ENCODE measurements around the gene CERT1. TPM values are rescaled to one million over a fixed set of nuclear protein-coding genes. Genes with fewer than 3 reads are reported as not detected.

Gene CERT1
- total and polyA plus RNA-seq, 2 donors (not counting 1 experiment from before 2014, with no cell fraction given) = 18.0 to 36.0 TPM

DNA sequence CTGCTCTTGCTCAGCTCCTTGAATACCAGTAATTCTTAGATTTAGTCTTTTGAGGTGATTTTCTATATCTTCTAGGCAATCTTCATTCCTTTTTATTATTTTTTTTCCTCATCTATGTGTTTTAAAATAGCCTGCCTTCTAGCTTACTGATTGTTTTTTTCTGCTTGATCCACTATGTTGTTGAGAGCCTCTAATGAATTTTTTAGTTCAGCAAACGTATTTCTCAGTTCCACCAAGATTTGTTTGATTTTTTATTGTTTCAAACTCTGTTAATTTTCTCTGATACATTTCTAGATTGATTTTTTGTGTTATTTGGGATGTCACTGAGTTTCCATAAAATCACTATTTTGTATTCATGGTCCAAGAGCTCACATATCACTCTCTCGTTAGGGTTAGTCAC, 9.8 kb upstream of the CERT1 start:
- Histone ChIP-seq H3K36me3 (ENCODE audit: control insufficient read depth, insufficient read depth, low read length) (no peaks in the 10 kb centered on the region), H4K20me1 (ENCODE audit: control insufficient read depth, extremely low read depth, insufficient read depth, low read length) (no peaks in the 10 kb centered on the region), H2AFZ (ENCODE audit: low read length) (no peak overlapping the region), H3K4me3 (replicated peaks in 1 of 4; ENCODE audit: control extremely low read depth in 1 of 4, insufficient read depth in 1 of 4, low read depth in 3 of 4, low read length in 4 of 4) (no peak overlapping the region), H3K27ac (ENCODE audit: insufficient read depth, low read length) (no peak overlapping the region), H3K4me2 (ENCODE audit: extremely low read depth, insufficient read depth, low read length) (no peak overlapping the region), H3K9me3 (ENCODE audit: control insufficient read depth, insufficient read depth, low read depth, low read length) (no peaks in the 10 kb centered on the region), H3K9ac (ENCODE audit: insufficient read depth, low read length) (no peak overlapping the region), H3K27me3 (ENCODE audit: control insufficient read depth, insufficient read depth, low read length) (no peaks in the 10 kb centered on the region), H3K79me2 (ENCODE audit: control insufficient read depth, insufficient read depth, low read length) (peaks cover 82% of the 10 kb centered on the region), H3K4me1 (ENCODE audit: control insufficient read depth, extremely low read depth, insufficient read depth, low read length) (peaks cover 2% of the 10 kb centered on the region)
- DNase-seq (ENCODE audit: low read depth in 2 of 2) = no peak
- TF ChIP-seq, protein P1, sequence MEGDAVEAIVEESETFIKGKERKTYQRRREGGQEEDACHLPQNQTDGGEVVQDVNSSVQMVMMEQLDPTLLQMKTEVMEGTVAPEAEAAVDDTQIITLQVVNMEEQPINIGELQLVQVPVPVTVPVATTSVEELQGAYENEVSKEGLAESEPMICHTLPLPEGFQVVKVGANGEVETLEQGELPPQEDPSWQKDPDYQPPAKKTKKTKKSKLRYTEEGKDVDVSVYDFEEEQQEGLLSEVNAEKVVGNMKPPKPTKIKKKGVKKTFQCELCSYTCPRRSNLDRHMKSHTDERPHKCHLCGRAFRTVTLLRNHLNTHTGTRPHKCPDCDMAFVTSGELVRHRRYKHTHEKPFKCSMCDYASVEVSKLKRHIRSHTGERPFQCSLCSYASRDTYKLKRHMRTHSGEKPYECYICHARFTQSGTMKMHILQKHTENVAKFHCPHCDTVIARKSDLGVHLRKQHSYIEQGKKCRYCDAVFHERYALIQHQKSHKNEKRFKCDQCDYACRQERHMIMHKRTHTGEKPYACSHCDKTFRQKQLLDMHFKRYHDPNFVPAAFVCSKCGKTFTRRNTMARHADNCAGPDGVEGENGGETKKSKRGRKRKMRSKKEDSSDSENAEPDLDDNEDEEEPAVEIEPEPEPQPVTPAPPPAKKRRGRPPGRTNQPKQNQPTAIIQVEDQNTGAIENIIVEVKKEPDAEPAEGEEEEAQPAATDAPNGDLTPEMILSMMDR (conservative IDR thresholded peaks at IDR 0.05 in 1 of 2, IDR thresholded peaks at IDR 0.05 in 1 of 2; ENCODE audit: low read depth in 1 of 2, low read length in 2 of 2) = no peak
- TF ChIP-seq EZH2 (IDR thresholded peaks at IDR 0.05; ENCODE audit: low read length, missing control alignments) = no peak

DNA sequence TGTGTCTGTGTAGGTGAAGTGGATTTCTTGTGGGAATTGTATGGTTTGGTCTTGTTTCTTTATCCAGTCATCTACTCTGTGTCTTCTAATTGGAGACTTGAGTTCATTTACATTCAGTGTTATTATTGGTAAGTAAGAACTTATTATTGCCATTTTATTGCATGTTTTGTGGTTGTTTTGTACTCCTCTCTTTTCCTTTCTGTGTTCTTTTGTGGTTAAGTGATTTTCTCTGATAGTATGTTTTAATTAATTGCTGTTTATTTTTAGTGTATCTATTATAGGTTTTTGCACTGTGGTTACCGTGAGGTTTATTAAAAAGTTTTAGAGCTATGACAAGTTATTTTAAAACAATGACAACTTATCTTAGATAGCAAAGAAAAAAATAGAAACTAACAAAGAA, 8.3 kb upstream of the CERT1 start:
- no peaks in the 10 kb centered on the region for H3K9me3 ChIP-seq (ENCODE audit: control insufficient read depth, insufficient read depth, low read depth, low read length)
- no peak overlapping the region for H3K4me3 ChIP-seq (replicated peaks in 1 of 4; ENCODE audit: control extremely low read depth in 1 of 4, insufficient read depth in 1 of 4, low read depth in 3 of 4, low read length in 4 of 4)
- no peaks in the 10 kb centered on the region for H3K36me3 ChIP-seq (ENCODE audit: control insufficient read depth, insufficient read depth, low read length)
- H4K20me1 ChIP-seq (ENCODE audit: control insufficient read depth, extremely low read depth, insufficient read depth, low read length) = no peaks in the 10 kb centered on the region
- no peak overlapping the region for H3K9ac ChIP-seq (ENCODE audit: insufficient read depth, low read length)
- no peak overlapping the region for H3K27ac ChIP-seq (ENCODE audit: insufficient read depth, low read length)
- peaks cover 87% of the 10 kb centered on the region for H3K79me2 ChIP-seq (ENCODE audit: control insufficient read depth, insufficient read depth, low read length)
- no peaks in the 10 kb centered on the region for H3K27me3 ChIP-seq (ENCODE audit: control insufficient read depth, insufficient read depth, low read length)
- no peak for DNase-seq (ENCODE audit: low read depth in 2 of 2)
- H3K4me2 ChIP-seq (ENCODE audit: extremely low read depth, insufficient read depth, low read length) = no peak overlapping the region
- TF ChIP-seq, protein P1 (conservative IDR thresholded peaks at IDR 0.05 in 1 of 2, IDR thresholded peaks at IDR 0.05 in 1 of 2; ENCODE audit: low read depth in 1 of 2, low read length in 2 of 2) = no peak
- no peak for TF ChIP-seq EZH2 (IDR thresholded peaks at IDR 0.05; ENCODE audit: low read length, missing control alignments)
- H3K4me1 ChIP-seq (ENCODE audit: control insufficient read depth, extremely low read depth, insufficient read depth, low read length) = peaks cover 2% of the 10 kb centered on the region
- no peak overlapping the region for H2AFZ ChIP-seq (ENCODE audit: low read length)

DNA sequence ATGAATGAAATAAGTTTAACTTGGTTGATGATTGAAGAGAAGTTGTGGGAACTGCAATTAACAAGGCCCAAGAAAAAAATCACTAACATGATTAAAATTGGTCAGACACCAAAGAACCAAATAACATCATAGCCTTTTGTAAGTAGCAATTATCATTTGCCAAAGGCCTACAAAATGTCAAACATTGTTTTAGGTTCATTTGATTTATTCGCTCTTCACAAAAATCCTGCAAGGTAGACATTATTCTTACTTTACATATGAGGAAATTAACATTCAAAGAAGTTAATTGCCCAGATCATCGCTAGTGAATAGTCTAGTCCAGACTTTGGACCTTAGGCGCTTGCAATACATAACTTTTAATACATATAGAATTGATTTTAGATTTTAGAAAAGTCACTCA, 2.9 kb upstream of the CERT1 start:
- H4K20me1 ChIP-seq (ENCODE audit: control insufficient read depth, extremely low read depth, insufficient read depth, low read length) = no peaks in the 10 kb centered on the region
- no peaks in the 10 kb centered on the region for H3K36me3 ChIP-seq (ENCODE audit: control insufficient read depth, insufficient read depth, low read length)
- H3K4me2 ChIP-seq (ENCODE audit: extremely low read depth, insufficient read depth, low read length) = peak overlapping the region; percentile 83

More for the DNA sequence above, 2.9 kb upstream of the CERT1 start:
- Histone ChIP-seq H2AFZ (ENCODE audit: low read length) (no peak overlapping the region), H3K27ac (ENCODE audit: insufficient read depth, low read length) (no peak overlapping the region), H3K4me1 (ENCODE audit: control insufficient read depth, extremely low read depth, insufficient read depth, low read length) (no peaks in the 10 kb centered on the region), H3K9me3 (ENCODE audit: control insufficient read depth, insufficient read depth, low read depth, low read length) (no peaks in the 10 kb centered on the region), H3K27me3 (ENCODE audit: control insufficient read depth, insufficient read depth, low read length) (no peaks in the 10 kb centered on the region), H3K9ac (ENCODE audit: insufficient read depth, low read length) (no peak overlapping the region), H3K4me3 (replicated peaks in 1 of 4; ENCODE audit: control extremely low read depth in 1 of 4, insufficient read depth in 1 of 4, low read depth in 3 of 4, low read length in 4 of 4) (no peak overlapping the region), H3K79me2 (ENCODE audit: control insufficient read depth, insufficient read depth, low read length) (peaks cover 88% of the 10 kb centered on the region)
- TF ChIP-seq, protein P1 (conservative IDR thresholded peaks at IDR 0.05 in 1 of 2, IDR thresholded peaks at IDR 0.05 in 1 of 2; ENCODE audit: low read depth in 1 of 2, low read length in 2 of 2) = no peak
- TF ChIP-seq EZH2 (IDR thresholded peaks at IDR 0.05; ENCODE audit: low read length, missing control alignments) = no peak
- no peak for DNase-seq (ENCODE audit: low read depth in 2 of 2)

All from fibroblast of lung (primary cell).